IPS-20b (cell line): ENCODE measurements around the gene ASCC2.
"Not testable (repeated sequence)": the region's sequence is repeated elsewhere in the genome, so short reads cannot be mapped to it uniquely, and the experiment has no call there.

Experiments used
- H3K27ac ChIP-seq: one replicate; pipeline ENCODE4 v1.5.1; 2013; ENCODE audit warnings: low read length
- H3K27me3 ChIP-seq: 2 replicates; pipeline ENCODE4 v1.6.1; 2013; ENCODE audit warnings: mild to moderate bottlenecking, low read length, inconsistent platforms; ENCODE audit not compliant: insufficient read depth
- H3K36me3 ChIP-seq: 2 replicates; pipeline ENCODE4 v1.6.1; 2013; ENCODE audit warnings: low read depth, mild to moderate bottlenecking, inconsistent platforms, low read length, moderate library complexity; ENCODE audit not compliant: insufficient read depth
- H3K4me1 ChIP-seq: 2 replicates; pipeline ENCODE4 v1.6.1; 2013; ENCODE audit warnings: mild to moderate bottlenecking, control low read depth, inconsistent platforms, low read length, moderate library complexity; ENCODE audit not compliant: insufficient read depth
- H3K4me3 ChIP-seq: 2 replicates; pipeline ENCODE4 v1.5.1; 2013; ENCODE audit warnings: mild to moderate bottlenecking, low read length, inconsistent platforms
- H3K9ac ChIP-seq: 2 replicates; pipeline ENCODE4 v1.6.1; 2013; ENCODE audit warnings: low read depth, mild to moderate bottlenecking, inconsistent platforms, low read length, moderate library complexity
- H3K9me3 ChIP-seq: 2 replicates; pipeline ENCODE4 v1.6.1; 2013; ENCODE audit warnings: mild to moderate bottlenecking, low read depth, low read length, inconsistent platforms; ENCODE audit not compliant: insufficient read depth

ASCC2 gene

GRCh38 chr22:29765905-29766631 lies 72.0 kb downstream of the ASCC2 start:
- peaks cover 16% of the 10 kb centered on the region for H3K36me3 ChIP-seq
- peak overlapping the region; percentile 92 for H3K4me3 ChIP-seq
- H3K4me1 ChIP-seq = peaks cover 5% of the 10 kb centered on the region; the same call in 1 of the 2 replicates
- H3K9me3 ChIP-seq = no peaks in the 10 kb centered on the region
- no peaks in the 10 kb centered on the region for H3K27me3 ChIP-seq
- H3K9ac ChIP-seq = peak overlapping the region; percentile 94
- peak overlapping the region; percentile 22 for H3K27ac ChIP-seq

- no peaks in the 10 kb centered on the region for H3K36me3 ChIP-seq
- H3K9me3 ChIP-seq = no peaks in the 10 kb centered on the region
- H3K9ac ChIP-seq = no peak overlapping the region
- H3K27ac ChIP-seq = no peak overlapping the region
- no peaks in the 10 kb centered on the region for H3K4me1 ChIP-seq
- H3K4me3 ChIP-seq = no peak overlapping the region
- H3K27me3 ChIP-seq = no peaks in the 10 kb centered on the region
Measured at GRCh38 chr22:29762263-29762662, 75.8 kb downstream of the ASCC2 start.

GRCh38 chr22:29758959-29759358 lies 79.1 kb downstream of the ASCC2 start:
- Histone ChIP-seq H3K9me3 (no peaks in the 10 kb centered on the region), H3K27ac (no peak overlapping the region), H3K27me3 (no peaks in the 10 kb centered on the region), H3K9ac (no peak overlapping the region), H3K36me3 (no peaks in the 10 kb centered on the region), H3K4me1 (no peaks in the 10 kb centered on the region), H3K4me3 (no peak overlapping the region)

- H3K27me3 ChIP-seq = no peaks in the 10 kb centered on the region
- H3K9ac ChIP-seq = no peak overlapping the region
- H3K4me1 ChIP-seq = no peaks in the 10 kb centered on the region
Measured at GRCh38 chr22:29758068-29758622, 79.9 kb downstream of the ASCC2 start.

GRCh38 chr22:29757096-29757495 lies 81.0 kb downstream of the ASCC2 start:
- Histone ChIP-seq H3K4me1 (no peaks in the 10 kb centered on the region), H3K9me3 (no peaks in the 10 kb centered on the region), H3K27ac (no peak overlapping the region), H3K9ac (no peak overlapping the region), H3K36me3 (no peaks in the 10 kb centered on the region), H3K4me3 (no peak overlapping the region), H3K27me3 (no peaks in the 10 kb centered on the region)

More at GRCh38 chr22:29758068-29758622, 79.9 kb downstream of the ASCC2 start:
- H3K27ac ChIP-seq = no peak overlapping the region
- no peak overlapping the region for H3K4me3 ChIP-seq
- no peaks in the 10 kb centered on the region for H3K9me3 ChIP-seq
- no peaks in the 10 kb centered on the region for H3K36me3 ChIP-seq

GRCh38 chr22:29756341-29756740 lies 81.7 kb downstream of the ASCC2 start:
- H3K36me3 ChIP-seq = no peaks in the 10 kb centered on the region
- H3K9me3 ChIP-seq = no peaks in the 10 kb centered on the region
- no peak overlapping the region for H3K9ac ChIP-seq
- H3K27ac ChIP-seq = no peak overlapping the region
- H3K27me3 ChIP-seq = no peaks in the 10 kb centered on the region
- no peak overlapping the region for H3K4me3 ChIP-seq
- no peaks in the 10 kb centered on the region for H3K4me1 ChIP-seq

- H3K27ac ChIP-seq = no peak overlapping the region
- no peak overlapping the region for H3K4me3 ChIP-seq
- H3K9ac ChIP-seq = no peak overlapping the region
- H3K27me3 ChIP-seq = no peaks in the 10 kb centered on the region
- no peaks in the 10 kb centered on the region for H3K36me3 ChIP-seq
- H3K9me3 ChIP-seq = no peaks in the 10 kb centered on the region
- no peaks in the 10 kb centered on the region for H3K4me1 ChIP-seq
Measured at GRCh38 chr22:29755889-29756288, 82.2 kb downstream of the ASCC2 start.

GRCh38 chr22:29754658-29755395 lies 83.2 kb downstream of the ASCC2 start:
- H3K4me1 ChIP-seq, H3K4me3 ChIP-seq, H3K27ac ChIP-seq, H3K9ac ChIP-seq, H3K9me3 ChIP-seq, H3K36me3 ChIP-seq, H3K27me3 ChIP-seq: not testable (repeated sequence)

- H3K27ac ChIP-seq = no peak overlapping the region
- no peaks in the 10 kb centered on the region for H3K36me3 ChIP-seq
- no peaks in the 10 kb centered on the region for H3K4me1 ChIP-seq
- no peak overlapping the region for H3K4me3 ChIP-seq
- no peak overlapping the region for H3K9ac ChIP-seq
- H3K27me3 ChIP-seq = no peaks in the 10 kb centered on the region
- no peaks in the 10 kb centered on the region for H3K9me3 ChIP-seq
Measured at GRCh38 chr22:29753808-29754657, 84.0 kb downstream of the ASCC2 start.

- Histone ChIP-seq H3K36me3 (no peaks in the 10 kb centered on the region), H3K27ac (no peak overlapping the region), H3K4me1 (no peaks in the 10 kb centered on the region), H3K27me3 (no peaks in the 10 kb centered on the region), H3K4me3 (no peak overlapping the region), H3K9ac (no peak overlapping the region), H3K9me3 (no peaks in the 10 kb centered on the region)
Measured at GRCh38 chr22:29751669-29752068, 86.4 kb downstream of the ASCC2 start.
